Mucosa of gallbladder (tissue), 1 donor: ENCODE measurements around the gene HES3. TPM values are rescaled to one million over a fixed set of nuclear protein-coding genes. Genes with fewer than 3 reads are reported as not detected.

Source experiments
- DNase-seq: peaks from one replicate; pipeline ENCODE4 v3.0.0-alpha.2; 2020; ENCODE audit warnings: low spot score
- total RNA-seq: library from RNA; stranded (reverse); gene quantifications from one replicate; pipeline ENCODE4 v1.2.1, GENCODE V29; 2021
- donor health status: DM: no; HTN: no; CAD: no.

The HES3 gene
- total RNA-seq, 1 donor from 2014 or later, result not detected

DNA sequence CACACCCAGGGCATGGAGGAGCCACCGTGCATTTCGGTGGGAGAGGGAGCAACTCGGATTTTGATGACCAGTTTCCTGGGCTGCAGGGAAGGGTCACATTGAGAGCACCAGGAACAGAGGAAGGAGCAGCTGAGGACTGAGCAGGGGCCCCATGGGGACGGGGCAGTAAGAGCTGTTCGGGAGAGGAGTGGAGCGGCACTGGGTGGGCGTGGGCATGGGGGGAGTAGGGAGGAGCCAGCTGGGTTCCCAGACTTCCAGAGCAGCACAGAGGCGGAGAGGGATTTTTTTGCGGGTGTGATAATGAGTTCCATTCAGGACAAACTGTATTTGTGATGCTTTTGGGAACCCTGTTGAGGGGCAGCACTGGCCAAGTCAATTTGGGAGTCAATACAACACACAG, 34.3 kb downstream of the HES3 start:
- DNase-seq, result no peak

DNA sequence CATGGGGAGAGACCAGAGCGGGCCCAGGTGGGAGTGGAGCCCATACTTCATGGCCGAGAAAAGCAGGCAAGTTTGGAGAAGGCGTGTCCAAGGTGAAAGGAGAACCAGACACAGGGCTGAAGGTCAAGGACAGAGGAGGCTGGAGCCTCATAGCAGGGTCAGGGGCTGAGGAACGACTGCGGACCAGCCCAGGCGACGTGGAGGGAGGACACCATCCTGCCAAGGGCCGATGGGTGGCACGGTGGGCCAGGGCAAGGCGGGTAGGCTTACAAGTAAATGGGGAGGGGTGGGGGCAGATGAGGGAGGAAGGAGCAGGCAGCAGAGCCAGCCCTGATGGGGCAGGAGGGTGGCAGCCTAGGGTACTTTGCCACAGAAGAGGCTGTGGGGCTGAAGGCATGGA, 35.1 kb downstream of the HES3 start:
- DNase-seq, result no peak

DNA sequence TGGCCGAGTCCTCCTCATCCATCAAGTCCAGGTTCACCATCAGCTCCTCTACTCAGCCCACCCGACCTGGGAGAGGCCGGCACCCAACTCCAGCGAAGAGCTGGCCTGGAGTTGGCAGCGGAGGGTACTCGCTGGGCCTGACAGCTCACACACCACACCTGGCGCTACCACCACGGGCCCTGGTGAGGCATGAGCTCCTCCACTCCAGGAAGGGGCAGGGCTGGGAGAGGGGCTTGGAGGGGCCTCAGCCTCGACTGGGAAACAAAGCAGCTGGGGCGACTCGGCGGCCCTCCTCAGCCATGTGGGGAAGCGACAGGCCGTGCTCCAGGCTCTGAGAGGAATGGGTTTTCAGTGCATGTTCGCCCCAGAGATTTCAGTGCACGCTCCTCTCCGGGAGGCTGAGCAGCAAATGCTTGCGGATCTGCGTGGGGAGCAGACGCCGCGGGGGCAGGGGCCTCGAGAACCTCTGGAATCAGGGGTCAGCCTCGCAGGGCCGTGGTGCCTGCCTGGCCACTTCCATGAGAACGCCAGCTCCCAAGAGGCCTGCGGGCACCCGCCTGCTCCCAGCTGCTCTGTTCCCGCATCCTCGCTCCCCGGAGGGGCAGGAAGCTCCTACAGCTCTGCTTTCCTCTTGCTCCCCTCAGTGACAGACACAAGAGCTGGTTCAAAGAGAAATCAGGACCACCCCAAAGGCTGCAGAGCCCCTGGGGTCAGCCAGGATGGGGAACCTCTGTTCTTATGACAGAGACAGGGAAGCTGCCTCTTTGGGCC, 35.8 kb downstream of the HES3 start:
- DNase-seq, result no peak

DNA sequence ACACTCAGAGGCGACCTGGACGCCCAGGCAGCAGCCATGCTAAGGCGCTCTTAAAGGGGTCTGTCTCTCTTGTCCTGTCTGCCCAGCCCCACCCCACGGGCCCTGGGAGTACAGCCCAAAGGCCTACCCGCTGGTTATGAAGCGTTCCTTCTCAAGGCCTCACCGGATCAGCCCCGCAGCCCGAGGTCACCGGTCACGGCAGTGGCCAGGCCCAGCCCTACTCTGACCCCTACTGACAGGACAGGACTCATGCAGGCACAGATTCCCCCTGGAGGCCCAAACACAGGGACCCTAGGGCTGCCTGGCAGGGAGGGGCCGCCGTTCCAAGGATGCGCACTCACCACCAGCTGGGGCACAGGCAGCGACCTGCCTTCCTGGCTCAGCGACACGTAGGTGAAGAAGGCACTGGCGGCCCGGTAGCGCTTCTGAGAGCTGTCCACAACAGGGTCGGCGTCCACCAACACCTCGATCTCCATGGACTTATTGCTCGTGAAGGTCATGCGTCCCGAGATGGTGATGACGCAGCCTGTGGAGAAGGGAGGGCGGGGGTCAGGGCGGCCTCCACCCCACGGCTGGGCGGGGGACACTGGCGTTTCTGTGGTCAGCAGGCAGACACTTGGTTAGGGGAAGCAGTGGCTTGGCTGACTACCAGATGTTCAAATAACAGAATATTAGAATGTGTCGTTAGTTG, 36.9 kb downstream of the HES3 start:
- peak; percentile 28 for DNase-seq

DNA sequence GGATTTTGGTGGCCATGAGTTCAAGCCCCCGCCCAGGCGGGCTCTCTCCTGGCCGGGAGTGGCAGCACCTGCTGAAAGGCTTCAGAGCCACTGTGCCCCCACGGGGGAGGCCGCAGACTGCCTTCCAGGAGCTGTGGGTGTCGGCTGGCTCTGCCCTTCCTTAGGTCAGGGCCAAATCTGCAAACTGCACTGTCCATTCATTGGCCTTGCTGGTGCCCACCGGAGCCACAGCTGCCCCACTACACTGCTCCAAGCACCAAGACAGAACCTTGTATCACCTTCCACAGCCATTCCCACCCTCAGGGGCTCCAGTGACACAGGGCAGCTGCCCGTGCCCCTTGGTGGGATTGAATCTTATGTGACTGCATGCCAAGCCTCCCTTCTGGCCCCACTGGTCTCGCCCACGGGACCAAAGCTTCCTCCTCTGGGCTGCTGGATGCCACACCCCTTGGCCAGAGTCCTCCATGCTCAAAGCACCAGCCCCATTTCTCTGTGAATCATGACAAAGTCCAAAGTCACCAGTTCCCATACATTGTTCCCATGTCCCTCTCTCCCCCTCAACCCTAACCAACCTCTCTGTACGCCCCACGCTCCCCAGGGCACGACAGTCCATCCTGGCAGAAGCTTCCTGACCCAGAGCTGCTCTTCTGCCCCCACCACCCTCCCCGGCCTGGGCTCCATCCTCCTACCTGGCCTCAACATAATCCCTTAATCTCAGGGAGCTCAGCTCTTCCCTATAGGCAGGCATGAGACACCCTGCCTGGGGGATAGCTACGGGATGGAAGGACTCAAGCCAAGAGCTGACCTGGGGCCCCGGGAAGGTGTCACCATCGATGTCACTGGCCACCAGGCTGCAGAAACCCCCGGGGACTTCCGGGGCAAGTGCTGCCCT, 37.8 kb downstream of the HES3 start:
- no peak for DNase-seq

DNA sequence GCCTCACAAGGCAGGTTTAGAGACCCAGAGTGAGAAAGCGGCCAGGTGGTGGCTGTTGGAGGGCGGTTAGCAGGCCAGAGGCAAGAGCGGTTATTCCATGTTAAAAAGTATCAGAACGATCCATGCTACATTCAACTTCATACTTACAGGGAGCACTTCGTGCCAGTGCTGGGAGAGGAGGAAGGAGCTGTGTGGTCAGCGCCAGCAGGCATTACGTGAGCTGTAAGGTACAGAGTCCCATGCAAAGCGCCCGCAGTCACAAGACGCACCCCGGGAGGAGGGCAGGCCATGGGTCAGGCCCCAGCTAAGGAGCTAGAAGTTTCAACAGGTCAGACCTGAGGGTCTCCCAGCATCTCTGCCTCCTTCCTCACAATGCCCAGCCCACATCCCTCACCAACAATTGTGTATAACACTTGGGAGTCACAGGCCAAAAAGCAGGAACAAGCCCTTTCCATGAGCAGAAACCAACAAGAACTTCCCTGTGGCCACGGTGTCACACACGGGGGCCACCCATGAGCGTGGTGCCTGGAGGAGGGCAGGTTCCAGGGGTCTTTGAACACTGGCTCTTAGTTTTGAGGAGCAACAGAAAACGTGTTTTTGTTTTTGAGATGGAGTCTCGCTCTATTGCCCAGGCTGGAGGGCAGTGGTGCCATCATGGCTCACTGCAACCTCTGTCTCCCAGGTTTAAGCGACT, 38.7 kb downstream of the HES3 start:
- no peak for DNase-seq

DNA sequence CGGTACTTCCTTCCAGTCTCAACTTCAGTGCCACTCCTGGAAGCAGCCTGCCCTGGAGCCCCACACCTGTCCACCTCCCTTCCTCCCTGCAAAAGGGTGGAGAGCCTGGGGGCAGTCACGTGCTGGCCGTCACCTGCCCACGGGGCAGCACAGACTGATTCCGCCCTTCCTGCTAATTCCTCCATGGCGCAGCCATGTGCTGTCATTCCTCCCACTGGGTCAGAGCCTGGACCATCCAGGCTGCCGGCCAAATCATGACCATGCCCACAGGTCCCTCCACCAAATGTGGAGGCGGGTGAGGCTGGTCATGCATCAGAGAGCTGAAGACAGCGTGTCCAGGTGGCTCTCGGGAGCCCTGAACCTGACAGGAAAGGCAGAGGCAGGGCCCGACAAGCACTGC, 41.4 kb downstream of the HES3 start:
- DNase-seq, result no peak

DNA sequence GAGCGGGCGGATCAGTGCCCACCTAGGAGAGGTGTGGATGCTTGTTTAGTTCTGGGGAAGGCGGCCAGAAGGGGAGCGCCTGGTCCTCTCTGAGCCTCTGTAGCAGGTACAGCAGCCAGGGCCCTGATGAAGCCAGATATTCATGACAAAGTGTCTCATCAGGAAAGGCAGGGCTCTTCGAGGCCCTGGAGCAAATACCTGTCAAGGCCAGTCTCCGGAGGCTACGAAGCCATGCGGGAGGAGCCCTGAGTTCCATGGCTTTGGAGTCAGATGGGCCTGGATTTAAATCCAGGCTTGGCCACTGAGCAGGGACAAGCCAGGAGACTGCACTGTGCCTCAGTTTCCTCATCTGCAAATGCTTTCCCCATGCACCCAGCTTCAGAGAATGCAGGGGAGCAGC, 42.3 kb downstream of the HES3 start:
- no peak for DNase-seq

DNA sequence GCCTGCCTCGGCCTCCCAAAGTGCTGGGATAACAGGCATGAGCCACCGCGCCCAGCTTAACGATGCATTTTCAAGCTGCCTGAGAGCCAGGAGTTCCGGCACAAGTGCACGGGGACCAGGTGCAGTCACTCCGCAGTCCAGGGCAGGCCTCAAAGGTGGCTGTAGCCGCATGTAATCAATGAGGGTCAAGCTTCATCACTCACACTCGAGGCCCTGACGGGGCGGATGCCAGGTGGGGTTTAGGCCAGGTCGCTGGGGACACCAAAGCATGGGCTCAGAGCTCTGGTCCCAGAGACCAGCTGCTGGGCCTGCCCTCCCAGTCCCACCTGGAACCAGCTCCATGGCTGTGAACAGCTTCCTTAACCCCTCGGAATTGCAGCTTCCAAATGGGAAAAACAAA, 43.0 kb downstream of the HES3 start:
- DNase-seq, result no peak

DNA sequence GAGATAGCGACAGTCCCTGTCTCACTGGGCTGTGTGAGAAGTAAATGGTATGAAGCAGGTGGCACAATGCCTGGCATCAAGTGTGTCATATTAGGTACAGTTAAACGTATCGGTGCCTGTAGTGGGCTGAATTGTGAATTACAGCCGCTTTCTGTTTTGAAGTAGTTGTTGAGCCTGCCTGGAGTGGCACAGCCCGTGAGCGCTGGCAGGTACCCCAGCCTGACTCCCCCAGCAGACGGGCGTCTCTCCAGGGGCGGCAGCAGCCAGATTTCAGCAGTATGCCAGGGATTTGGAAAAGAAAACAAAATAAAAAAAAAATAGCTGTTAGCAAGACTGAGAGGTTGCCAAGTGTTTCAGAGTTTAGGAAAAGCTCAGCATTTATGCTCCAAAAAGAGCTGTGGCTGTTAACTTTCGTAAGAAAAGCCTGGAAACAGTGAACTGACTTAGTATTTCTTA, 43.5 kb downstream of the HES3 start:
- no peak for DNase-seq

DNA sequence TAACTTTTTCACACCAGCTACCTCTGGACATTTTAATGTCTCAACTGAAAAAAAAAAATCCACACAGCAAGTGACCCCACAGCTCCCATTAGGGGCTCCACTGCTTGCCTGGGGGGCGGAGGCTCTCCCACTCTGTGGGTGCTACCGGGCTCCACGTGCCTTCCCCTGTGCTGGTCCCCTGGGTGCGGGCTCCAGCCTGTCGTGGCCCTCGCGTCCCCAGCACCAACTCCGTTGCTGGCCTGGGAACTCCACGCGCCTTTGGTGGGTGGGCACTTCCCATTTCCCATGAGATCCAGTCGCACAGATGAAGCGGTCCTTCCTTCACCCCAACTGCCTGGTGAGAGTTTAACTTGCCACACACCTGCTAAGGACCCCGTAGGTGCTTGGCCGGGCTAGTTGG, 44.0 kb downstream of the HES3 start:
- no peak for DNase-seq

DNA sequence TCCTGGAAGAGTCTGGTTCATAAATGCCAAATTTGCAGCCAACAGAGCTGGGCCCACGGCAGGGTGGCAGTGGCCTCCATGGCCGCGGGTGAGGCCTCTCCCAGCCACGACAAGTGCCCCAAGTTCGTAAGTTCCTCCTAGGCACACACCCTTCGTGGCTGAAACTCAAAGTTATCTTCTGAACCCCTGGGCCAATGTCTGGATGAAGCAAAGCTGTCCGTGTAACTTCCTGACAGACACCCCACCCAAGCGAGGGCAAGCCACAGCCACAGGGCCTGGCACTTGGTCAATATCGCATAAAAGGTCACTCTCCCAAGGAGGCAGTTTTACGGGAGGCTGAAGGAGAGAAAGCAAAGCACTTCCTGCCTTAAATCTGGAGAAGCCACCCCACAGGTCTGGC, 44.7 kb downstream of the HES3 start:
- DNase-seq, result no peak

DNA sequence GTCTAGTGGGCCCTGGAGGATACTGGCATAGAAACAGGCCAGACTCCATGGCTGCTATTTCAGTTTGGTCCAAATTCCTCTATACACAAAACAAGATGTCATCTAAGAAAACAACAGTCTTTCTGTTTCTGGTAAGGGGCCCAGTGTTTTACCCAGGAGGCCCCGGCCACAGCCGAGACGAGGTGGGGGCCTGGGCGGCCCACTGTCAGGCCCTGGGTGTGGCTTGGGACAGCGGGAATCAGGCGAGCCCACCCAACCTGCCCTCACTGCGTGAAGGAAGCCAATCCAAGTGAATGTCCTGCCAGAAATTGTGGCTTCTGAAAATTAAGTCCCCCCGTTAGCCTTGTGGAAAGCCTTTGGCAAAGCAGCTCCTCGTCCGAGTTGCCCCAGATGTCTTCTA, 48.1 kb downstream of the HES3 start:
- no peak for DNase-seq

DNA sequence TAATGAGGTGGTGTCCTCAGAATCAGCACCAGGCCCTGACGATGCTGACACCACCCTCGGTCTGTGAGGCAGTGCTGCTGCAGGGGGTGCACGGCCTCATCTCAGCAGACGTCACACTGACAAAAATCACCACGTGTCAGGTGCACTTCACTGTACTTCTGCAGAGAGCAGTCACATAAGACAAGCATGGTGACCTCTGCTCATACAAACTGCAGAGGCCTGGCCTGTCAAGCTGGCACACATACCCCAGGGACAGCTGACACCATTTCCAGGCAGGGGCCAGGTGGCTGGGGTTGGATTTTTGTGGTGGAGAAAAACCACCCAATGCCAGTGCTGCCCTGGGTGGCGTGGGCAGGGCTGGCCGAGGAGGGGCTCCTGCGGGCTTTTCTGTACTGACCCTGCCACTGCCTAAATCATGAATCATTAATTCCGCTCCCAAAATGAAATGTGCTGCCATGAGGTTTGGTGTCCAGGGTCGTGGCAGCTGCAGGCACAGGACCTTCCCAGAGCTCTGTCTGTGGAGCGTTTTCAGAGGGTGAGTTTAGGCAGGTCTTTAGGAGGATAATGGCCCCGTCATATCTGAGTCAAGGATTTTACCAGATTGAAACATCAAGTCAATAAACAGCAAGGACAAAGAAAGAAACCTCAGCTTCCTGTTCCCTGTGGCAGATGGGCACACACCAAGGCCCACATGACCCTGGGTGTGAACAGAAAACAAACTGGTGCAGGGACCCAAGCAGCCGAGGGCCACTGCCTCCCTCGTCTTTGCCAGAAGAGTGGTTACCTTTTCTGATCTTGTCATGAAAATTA, 50.3 kb downstream of the HES3 start:
- DNase-seq, result no peak

DNA sequence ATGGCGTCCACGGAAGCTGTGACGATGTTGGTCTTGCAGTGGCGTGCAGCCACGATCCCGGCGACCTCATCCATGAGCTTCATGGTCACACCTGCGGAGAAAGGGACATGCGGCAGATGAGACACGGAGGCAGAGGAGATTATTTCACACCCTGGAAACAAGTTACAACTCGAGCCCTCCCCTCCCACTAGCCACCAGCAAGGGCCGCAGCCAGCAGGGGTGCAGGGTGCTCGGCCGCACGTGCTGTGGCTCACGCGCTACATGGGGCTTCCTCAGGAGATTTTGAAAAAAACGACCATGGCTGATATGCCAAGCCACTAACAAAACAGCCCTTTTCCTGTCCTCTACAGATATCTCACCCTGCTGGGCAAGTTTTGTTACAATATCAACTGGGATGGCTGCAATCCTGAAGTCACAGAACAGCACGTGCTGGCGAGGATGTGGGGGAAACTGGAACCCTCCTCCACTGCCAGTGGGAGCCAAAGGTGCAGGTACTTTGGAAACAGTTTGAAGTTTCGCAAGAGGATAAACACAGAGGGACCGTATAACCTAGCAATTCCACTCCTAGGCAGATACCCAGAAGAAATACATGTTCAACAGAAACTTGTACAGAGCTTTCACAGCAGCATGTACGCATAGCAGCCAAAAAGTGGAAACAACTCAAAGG, 51.0 kb downstream of the HES3 start:
- no peak for DNase-seq

Other genes starting within 250 kb of the HES3 start
- gene KCNAB2, start 198.3 kb upstream of the HES3 start, total RNA-seq, result 16.1 TPM
- gene CHD5, start 63.9 kb upstream of the HES3 start, total RNA-seq, result 0.23 TPM
- gene RPL22, start 44.6 kb upstream of the HES3 start, total RNA-seq, result 282 TPM
- 26.6 TPM for gene RNF207, start 38.1 kb upstream of the HES3 start, total RNA-seq
- 52.9 TPM for gene ICMT, start 8.2 kb upstream of the HES3 start, total RNA-seq
- gene GPR153, start 16.9 kb downstream of the HES3 start, total RNA-seq, result 14.8 TPM
- 21.4 TPM for gene ACOT7, start 149.6 kb downstream of the HES3 start, total RNA-seq
- gene HES2, start 175.7 kb downstream of the HES3 start, total RNA-seq, result 0.09 TPM
- gene ESPN, start 180.6 kb downstream of the HES3 start, total RNA-seq, result 3.1 TPM
- gene TNFRSF25, start 222.0 kb downstream of the HES3 start, total RNA-seq, result 20.6 TPM
- gene PLEKHG5, start 247.5 kb downstream of the HES3 start, total RNA-seq, result 18.5 TPM